Breast epithelium (tissue), 4 donors: Measurements from ENCODE around the gene KRTAP4-7. TPM values are rescaled to one million over a fixed set of nuclear protein-coding genes. Genes with fewer than 3 reads are reported as not detected.
"Not testable (repeated sequence)": the region's sequence is repeated elsewhere in the genome, so short reads cannot be mapped to it uniquely, and the experiment has no call there.

Experiments used
- DNase-seq, 2 donors: peaks; one replicate each; pipeline ENCODE4 v3.0.0-alpha.2; 2019; ENCODE audit warnings: low spot score in 2 of 2
- H3K27ac ChIP-seq, 2 donors: fragments of 200-600 bp; sonication (generic) in 1 of 2; one replicate each; pipeline ENCODE4 v1.5.1; 2016 to 2019; ENCODE audit warnings: mild to moderate bottlenecking in 1 of 2
- H3K27me3 ChIP-seq, 2 donors: fragments of 200-600 bp; sonication (generic) in 1 of 2; one replicate each; pipeline versions ENCODE4 v1.5.1 to v1.6.0; 2017 to 2019; ENCODE audit warnings: control low read depth in 1 of 2, mild to moderate bottlenecking in 1 of 2
- H3K36me3 ChIP-seq: fragments of 200-600 bp; one replicate; pipeline ENCODE4 v1.5.1; 2019
- H3K4me1 ChIP-seq, 2 donors: fragments of 200-600 bp; sonication (generic); one replicate each; pipeline ENCODE4 v1.5.1; 2016 to 2019; ENCODE audit warnings: control low read depth in 1 of 2
- H3K4me3 ChIP-seq, 3 donors: fragments of 200-600 bp; sonication (generic); 1 replicate in 2 of 3; 2 replicates in 1 of 3; pipeline ENCODE4 v1.5.1; 2016 to 2019; ENCODE audit warnings: mild to moderate bottlenecking in 3 of 3, moderate library complexity in 2 of 3
- H3K9me3 ChIP-seq, 2 donors: fragments of 200-600 bp; sonication (generic) in 1 of 2; one replicate each; pipeline ENCODE4 v1.5.1; 2016 to 2019; ENCODE audit warnings: control low read depth in 1 of 2
- POLR2A ChIP-seq: fragments of 450-650 bp; IDR thresholded peaks from one replicate; pipeline ENCODE4 v1.6.1; 2016; ENCODE audit warnings: antibody characterized with exemption, mild to moderate bottlenecking, moderate library complexity
- POLR2AphosphoS5 ChIP-seq, 3 donors: sonication (generic); formaldehyde crosslinking; IDR thresholded peaks; one replicate each; pipeline ENCODE4 v1.6.1; 2017; ENCODE audit warnings: antibody characterized with exemption in 3 of 3
- intact Hi-C: fragments of 100-400 bp; cut with DNase I; formaldehyde crosslinking; loops from one replicate; pipeline ENCODE4 v1.15.1; 2023; ENCODE audit warnings: low total_unique reads
- total RNA-seq, 3 donors: library from RNA; depleted of rRNA; stranded (reverse); fragments of >200 nt; gene quantifications; one replicate each; pipeline ENCODE4 v1.1.0, GENCODE V29; 2016
- TF ChIP-seq, protein P1 (sequence below), 3 donors: fragments of 450-650 bp; IDR thresholded peaks; one replicate each; pipeline ENCODE4 v1.5.1; 2016 to 2017; ENCODE audit warnings: antibody characterized with exemption in 3 of 3, mild to moderate bottlenecking in 3 of 3, moderate library complexity in 3 of 3

The KRTAP4-7 gene
- total RNA-seq, 3 donors from 2014 or later: not detected

- no peak for TF ChIP-seq POLR2A
- TF ChIP-seq, protein P1, sequence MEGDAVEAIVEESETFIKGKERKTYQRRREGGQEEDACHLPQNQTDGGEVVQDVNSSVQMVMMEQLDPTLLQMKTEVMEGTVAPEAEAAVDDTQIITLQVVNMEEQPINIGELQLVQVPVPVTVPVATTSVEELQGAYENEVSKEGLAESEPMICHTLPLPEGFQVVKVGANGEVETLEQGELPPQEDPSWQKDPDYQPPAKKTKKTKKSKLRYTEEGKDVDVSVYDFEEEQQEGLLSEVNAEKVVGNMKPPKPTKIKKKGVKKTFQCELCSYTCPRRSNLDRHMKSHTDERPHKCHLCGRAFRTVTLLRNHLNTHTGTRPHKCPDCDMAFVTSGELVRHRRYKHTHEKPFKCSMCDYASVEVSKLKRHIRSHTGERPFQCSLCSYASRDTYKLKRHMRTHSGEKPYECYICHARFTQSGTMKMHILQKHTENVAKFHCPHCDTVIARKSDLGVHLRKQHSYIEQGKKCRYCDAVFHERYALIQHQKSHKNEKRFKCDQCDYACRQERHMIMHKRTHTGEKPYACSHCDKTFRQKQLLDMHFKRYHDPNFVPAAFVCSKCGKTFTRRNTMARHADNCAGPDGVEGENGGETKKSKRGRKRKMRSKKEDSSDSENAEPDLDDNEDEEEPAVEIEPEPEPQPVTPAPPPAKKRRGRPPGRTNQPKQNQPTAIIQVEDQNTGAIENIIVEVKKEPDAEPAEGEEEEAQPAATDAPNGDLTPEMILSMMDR (IDR thresholded peaks at IDR 0.05): no peak
- no peak for TF ChIP-seq POLR2AphosphoS5 (IDR thresholded peaks at IDR 0.05)
- no peaks in the 10 kb centered on the region for H3K27me3 ChIP-seq
Measured at GRCh38 chr17:41096055-41096454, 12.1 kb downstream of the KRTAP4-7 start.

GRCh38 chr17:41098042-41098441 is 14.1 kb downstream of the KRTAP4-7 start, which contains the start of gene KRTAP4-8:
Gene KRTAP4-8 (minus strand): TSS chr17:41098142. CDS start chr17:41098084, 58 bp downstream.
- Histone ChIP-seq H3K9me3 (no peaks in the 10 kb centered on the region), H3K4me1 (no peaks in the 10 kb centered on the region), H3K27me3 (no peaks in the 10 kb centered on the region), H3K27ac (no peak within 1 kb of the TSS), H3K36me3 (no peaks in the 10 kb centered on the region), H3K4me3 (no peak within 1 kb of the TSS)
- TF ChIP-seq POLR2A (no peak), POLR2AphosphoS5 (IDR thresholded peaks at IDR 0.05) (no peak)
- TF ChIP-seq, protein P1 (IDR thresholded peaks at IDR 0.05): no peak
- no peak for DNase-seq
- intact Hi-C loops: no loop called here

More at GRCh38 chr17:41096055-41096454, 12.1 kb downstream of the KRTAP4-7 start:
- no peak overlapping the region for H3K27ac ChIP-seq
- intact Hi-C loops: no loop called here
- no peak overlapping the region for H3K4me3 ChIP-seq
- no peaks in the 10 kb centered on the region for H3K36me3 ChIP-seq
- DNase-seq: no peak
- no peaks in the 10 kb centered on the region for H3K4me1 ChIP-seq
- no peaks in the 10 kb centered on the region for H3K9me3 ChIP-seq

GRCh38 chr17:41098481-41098880 is 14.5 kb downstream of the KRTAP4-7 start:
- no peaks in the 10 kb centered on the region for H3K36me3 ChIP-seq
- no peak overlapping the region for H3K4me3 ChIP-seq
- intact Hi-C loops: no loop called here
- DNase-seq: no peak
- no peak for TF ChIP-seq POLR2AphosphoS5 (IDR thresholded peaks at IDR 0.05)
- TF ChIP-seq POLR2A: no peak
- TF ChIP-seq, protein P1 (IDR thresholded peaks at IDR 0.05): no peak
- H3K4me1 ChIP-seq: no peaks in the 10 kb centered on the region
- H3K27ac ChIP-seq: no peak overlapping the region
- H3K27me3 ChIP-seq: no peaks in the 10 kb centered on the region
- H3K9me3 ChIP-seq: no peaks in the 10 kb centered on the region

- DNase-seq, H3K36me3 ChIP-seq, H3K9me3 ChIP-seq, H3K27ac ChIP-seq, H3K27me3 ChIP-seq, H3K4me1 ChIP-seq, H3K4me3 ChIP-seq: not testable (repeated sequence)
- intact Hi-C loops: loop anchor here (5.0 kb wide), 1 partner anchor 118 kb away; the partner anchor contains the start of gene KRT40
Measured at GRCh38 chr17:41099682-41100480, 15.9 kb downstream of the KRTAP4-7 start.

- H3K4me1 ChIP-seq: no peaks in the 10 kb centered on the region
- no peak within 1 kb of the TSS for H3K27ac ChIP-seq
- no peaks in the 10 kb centered on the region for H3K9me3 ChIP-seq
- TF ChIP-seq, protein P1 (IDR thresholded peaks at IDR 0.05): no peak
- TF ChIP-seq POLR2AphosphoS5 (IDR thresholded peaks at IDR 0.05) (no peak), POLR2A (no peak)
- H3K36me3 ChIP-seq: no peaks in the 10 kb centered on the region
- H3K4me3 ChIP-seq: no peak within 1 kb of the TSS
- no peak for DNase-seq
- H3K27me3 ChIP-seq: no peaks in the 10 kb centered on the region
- intact Hi-C loops: loop anchor here (5.0 kb wide), 1 partner anchor 119 kb away; the partner anchor contains the start of gene KRT40
Measured at GRCh38 chr17:41101586-41102259, 17.8 kb downstream of the KRTAP4-7 start, which contains the start of gene KRTAP4-16. Gene KRTAP4-16 (minus strand): TSS chr17:41102209. CDS start chr17:41102209, 0 bp downstream.
